Activated effector memory CD4-positive, alpha-beta T cell treated with anti-CD3 and anti-CD28 coated beads, Interleukin-2, amount 50 U/mL, for 16 hours (primary cell): ENCODE measurements around the gene CACNA2D3.
"Not testable (repeated sequence)": the region's sequence is repeated elsewhere in the genome, so short reads cannot be mapped to it uniquely, and the experiment has no call there.

Source experiments
- DNase-seq: peaks from one replicate; pipeline ENCODE4 v3.0.0-alpha.2; 2020

CACNA2D3 gene

DNA sequence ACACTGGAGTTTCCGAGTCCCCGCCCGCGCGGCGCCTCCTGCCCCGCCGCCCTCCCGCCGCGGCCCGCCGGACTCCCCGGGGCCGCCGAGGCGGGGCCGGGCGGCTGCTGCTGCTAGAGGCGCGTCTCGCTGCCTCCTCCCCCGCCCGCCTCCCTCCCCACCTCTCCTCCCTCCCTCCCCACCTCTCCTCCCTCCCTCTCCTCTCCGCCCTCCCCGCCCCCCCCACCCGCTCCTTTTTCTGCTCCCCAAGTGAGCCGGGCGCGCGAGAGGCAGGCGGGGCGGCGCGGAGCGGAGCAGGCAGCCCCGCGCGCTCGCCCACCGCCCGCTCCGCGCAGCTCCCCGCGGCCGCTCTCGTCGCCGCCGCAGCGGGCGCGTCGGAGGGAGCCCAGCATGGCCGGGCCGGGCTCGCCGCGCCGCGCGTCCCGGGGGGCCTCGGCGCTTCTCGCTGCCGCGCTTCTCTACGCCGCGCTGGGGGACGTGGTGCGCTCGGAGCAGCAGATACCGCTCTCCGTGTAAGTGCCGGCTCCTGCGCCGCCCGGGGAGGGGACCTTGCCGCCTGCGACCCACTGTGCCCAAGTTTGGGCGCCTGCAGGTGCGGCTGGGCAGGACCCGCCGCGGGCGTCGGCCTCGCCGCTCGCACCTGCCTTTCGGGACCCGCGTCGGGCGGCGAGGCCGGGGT lies at the start of gene CACNA2D3:
Gene CACNA2D3 (plus strand): TSS at position 229 of the 679 bp plus-strand sequence.
- no peak for DNase-seq

DNA sequence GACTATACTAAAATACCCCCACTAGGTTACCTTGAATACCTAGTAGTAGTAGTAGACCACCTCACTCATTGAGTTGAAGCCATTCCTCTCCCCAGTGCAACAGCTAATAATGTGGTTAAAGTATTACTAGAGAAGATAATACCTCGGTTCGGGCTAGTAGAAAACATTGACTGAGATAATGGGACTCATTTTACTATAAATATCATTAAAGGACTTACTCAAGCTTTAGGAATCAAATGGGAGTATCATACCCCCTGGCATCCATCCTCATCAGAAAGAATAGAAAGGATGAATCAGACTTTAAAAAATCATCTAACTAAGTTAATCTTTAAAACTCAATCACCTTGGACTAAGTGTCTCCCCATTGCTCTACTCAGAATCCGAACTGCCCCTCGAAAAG lies 49.0 kb upstream of the CACNA2D3 start:
- no peak for DNase-seq

DNA sequence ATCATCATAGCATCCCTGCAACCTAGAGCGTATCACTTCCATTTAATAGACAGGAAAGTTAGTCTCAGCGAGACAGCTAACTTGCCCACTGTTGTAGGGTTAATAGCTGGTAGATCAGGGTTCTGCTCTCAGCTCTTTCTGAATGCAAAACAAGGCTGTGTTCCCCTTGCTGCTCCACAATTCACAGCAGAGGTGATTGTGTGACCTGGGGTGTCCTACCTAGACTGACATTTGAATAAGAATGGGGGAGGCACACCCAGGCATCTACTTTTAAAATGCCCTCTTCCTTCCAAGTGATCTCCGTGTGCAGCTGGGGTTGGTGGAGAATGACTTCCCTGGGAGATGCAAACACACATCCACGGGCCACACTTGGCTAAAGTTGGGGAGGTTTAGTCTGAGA lies 43.0 kb upstream of the CACNA2D3 start:
- no peak for DNase-seq

DNA sequence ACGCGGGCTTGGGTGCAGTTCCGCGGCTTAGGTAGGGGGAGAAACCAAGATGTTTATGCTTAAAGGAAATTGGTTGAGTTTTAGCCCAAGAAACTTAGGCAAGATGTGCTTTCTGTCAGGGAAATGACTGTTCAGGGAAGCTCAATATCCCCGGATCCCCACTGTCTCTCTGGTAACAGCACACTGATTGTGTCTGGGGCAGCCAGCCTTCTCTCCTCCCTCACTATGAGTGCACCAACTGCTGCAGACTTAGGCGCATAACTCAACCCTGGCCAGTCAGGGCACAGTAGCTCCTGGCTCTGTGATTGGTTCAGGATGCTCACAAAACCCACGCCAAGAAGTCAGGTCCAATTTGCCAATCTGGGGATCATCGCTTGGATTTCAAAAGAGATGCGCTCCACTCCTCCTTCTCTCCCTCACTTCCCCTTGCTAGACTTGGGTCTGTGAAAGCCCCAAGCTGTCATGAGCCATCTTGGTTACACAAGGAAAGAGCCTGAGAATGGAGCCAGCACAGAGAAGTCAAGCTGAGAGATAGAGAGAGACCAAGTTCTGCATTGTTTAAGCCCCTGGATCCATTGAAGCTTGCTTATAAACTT lies 42.5 kb upstream of the CACNA2D3 start:
- no peak for DNase-seq

DNA sequence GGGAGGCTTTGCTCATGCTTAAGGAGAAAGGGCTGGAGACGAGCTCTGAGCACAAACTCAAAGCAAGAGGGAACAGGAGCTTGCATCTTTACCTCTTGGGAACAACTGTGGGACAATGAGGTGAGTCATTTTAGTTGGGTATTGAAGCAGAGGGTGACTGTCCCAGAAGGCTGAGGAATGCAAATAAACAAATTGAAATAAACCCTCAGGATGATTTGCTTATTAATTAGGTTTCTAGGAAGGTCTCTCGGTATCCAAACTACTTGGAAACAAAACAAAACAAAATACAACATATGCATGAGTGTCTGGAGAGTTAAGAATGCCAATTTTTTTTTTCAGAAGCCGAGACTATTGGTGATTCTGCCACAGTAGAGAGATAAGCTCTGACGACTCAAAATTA lies 38.4 kb upstream of the CACNA2D3 start:
- no peak for DNase-seq

DNA sequence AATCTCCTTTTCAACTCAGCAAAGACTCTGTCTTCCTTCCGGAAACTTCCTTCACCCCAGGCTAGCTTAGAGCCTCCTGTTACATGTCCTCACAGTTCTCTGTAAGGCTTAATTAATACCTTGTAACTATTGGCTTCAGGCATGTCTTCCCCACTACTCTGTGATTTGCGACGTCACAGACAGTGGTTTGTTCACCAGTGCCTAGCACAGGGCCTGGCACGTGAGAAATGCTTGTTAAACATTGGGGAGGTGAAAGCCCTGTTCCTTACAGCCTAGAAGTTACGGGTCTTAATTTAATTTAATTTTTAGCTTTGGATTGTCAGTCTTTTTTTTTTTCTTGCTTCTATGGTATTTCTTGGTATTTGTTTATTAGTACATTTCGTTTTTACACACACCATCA lies 36.4 kb upstream of the CACNA2D3 start:
- no peak for DNase-seq

DNA sequence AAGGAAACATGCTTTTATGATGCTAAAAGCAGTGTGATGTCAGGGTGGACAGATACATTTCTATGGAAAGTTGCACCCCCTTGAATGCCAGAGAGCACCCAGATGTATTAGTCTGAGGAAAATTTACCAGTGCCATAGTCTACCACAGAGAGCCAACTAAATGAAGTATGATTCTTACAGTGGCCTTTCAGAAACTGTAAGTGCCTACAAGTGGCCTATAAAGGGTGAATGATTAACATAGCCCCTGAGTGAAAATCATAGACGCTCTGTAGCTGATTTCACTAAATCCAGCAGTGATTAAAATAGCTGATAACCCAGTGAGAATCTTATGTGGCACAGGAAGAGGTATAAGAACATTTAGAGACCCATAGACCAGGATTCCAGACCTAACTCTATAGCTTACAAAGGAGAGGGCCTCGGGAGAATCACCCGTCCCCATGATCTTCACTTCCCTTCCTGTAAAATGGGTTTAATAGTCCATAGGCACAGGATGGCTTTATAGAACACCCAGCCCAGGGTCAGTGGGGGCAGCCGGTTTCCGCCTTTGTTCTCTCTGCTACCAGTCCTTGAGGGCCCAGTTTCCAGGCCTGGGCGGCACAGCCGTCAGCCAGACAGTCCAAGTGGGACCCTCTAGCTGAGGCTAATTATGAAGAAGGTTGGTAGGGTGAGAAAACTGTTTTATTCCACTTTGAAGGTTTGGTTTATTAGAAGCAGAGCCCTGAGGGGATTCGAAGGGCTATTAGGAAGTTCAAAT lies 35.5 kb upstream of the CACNA2D3 start:
- no peak for DNase-seq

DNA sequence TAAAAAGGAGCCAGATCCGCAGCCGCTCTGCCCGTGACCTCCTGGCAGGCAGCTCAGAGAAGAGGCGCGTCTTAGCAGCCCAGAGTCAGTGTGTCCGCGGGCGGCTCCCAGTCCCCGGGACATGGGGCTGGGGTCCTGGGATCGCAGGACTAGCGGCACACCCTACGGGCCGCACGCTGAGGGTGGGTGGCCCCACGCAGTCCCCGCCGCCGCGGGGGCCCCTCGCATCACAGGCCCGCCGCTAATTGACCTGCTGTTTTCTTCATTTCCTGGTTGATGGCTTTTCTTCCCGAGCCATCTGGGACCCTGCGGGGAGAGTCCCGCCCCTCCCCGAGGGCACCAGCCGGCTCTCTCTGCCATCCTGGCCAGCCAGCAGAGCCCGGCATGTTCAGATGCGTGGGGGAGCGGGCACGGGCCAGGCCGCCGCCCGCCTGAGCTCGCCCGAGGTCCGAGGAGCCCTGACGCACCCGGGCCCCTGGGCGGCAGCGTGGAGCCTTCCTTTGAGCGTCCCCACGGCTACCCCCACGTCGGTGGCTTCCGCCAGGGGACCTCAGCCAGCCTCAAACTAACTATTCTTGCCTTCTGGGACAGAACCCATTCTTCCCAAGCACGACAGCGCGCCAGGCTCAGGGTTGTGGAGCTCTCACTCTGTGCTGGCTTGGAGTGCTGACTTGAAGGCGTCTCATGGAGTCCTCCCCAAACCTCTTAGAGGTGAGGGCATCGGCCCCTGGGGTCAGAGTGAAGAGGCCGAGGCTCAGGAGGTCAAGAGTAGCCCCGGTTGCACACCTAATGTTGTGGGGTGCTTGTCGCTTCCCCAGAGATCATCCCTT lies 34.6 kb upstream of the CACNA2D3 start:
- DNase-seq: no peak

DNA sequence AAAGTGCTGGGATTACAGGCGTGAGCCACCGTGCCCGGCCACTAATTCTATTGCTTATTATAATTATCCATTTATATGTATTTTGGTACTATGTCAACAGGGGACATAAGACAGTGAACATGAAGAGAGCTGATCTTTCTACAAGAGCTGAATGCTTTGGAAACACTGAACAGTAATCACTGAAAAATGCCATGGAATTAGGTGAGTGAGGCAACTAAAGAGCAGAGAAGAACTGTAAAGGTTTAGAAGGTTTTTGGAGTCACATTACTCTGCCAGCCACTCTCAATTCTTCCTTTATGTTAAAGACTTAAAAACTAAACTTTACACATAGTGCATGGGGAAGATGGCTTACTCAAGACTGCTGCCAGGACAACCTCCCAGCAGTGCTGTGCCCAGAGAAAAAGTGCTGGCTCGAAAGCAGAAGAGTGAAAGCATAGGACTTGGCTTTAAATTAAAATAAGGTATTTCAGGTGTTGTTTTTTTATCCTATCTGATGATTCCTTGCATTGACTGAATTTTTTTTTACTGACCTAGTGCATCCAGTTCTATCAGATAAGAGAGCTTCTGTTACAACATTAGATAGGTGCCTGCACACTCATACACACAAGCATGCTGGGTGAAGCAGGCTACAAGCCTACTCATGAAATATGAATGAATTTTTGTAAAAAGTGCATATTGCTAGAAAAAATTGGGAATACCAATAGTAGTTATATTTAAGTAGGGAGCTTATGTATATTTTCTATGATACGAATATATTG lies 28.7 kb upstream of the CACNA2D3 start:
- DNase-seq: no peak

DNA sequence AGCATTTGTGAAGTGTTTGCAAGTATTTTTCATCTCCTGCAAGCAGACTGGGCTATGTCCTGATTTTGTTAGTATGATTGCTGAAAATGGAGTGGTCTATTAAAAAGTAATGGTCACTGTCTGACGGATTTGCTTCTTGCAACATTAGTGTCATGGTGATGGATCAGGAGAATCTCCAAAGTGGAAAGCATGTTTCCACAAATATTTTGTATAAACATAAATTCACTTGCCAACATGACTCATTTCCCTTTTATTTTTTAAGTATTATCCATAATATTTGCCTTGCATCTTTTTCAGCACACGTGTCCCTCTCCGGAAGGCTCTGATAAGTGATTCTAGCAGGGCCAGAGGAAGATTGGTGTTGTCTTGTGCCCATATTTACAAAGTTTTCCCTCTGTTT lies 27.4 kb upstream of the CACNA2D3 start:
- DNase-seq: no peak

DNA sequence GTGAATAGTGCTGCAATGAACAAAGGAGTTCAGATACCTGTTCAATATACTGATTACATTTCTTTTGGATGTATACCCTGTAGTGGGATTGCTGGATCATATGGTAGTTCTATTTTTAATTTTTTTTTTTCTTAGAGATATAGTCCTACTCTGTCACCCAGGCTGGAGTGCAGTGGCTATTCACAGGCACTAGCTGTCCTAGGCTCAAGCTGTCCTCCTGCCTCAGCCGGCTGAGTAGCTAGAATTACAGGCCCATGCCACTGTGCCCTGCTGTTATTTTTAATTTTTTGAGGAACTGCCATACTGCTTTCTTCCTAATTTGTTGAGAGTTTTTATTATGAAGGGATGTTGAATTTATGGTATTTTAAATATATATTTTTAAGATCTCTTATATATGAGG lies 23.0 kb upstream of the CACNA2D3 start:
- no peak for DNase-seq

DNA sequence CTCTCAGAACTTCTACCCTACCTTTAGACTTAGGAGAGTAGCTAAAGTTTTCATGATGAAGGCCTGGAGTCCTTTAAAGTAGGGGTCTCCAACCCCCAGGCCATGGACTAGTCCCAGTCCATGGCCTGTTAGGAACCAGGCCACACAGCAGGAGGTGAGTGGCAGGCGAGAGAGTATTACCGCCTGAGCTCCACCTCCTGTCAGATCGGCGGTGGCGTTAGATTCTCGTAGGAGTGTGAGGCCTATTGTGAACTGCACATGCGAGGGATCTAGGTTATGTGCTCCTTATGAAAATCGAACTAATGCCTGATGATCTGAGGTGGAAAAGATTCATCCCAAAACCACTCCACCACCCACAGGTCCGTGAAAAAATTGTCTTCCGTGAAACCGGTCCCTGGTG lies 18.3 kb upstream of the CACNA2D3 start:
- no peak for DNase-seq

DNA sequence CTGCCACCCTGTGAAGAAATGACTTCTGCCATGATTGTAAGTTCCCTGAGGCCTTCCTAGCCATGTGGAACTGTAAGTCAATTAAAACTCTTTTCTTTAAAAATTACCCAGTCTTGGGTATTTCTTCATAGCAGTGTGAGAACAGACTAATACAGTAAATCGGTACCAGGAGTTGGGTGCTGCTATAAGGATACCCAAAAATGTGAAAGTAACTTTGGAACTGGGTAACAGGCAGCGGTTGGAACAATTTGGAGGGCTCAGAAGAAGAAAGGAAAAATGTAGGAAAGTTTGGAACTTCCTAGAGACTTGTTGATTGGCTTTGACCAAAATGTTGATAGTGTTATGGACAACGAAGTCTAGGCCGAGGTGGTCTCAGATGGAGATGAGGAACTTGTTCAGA lies 6.2 kb upstream of the CACNA2D3 start:
- not testable (repeated sequence) for DNase-seq

DNA sequence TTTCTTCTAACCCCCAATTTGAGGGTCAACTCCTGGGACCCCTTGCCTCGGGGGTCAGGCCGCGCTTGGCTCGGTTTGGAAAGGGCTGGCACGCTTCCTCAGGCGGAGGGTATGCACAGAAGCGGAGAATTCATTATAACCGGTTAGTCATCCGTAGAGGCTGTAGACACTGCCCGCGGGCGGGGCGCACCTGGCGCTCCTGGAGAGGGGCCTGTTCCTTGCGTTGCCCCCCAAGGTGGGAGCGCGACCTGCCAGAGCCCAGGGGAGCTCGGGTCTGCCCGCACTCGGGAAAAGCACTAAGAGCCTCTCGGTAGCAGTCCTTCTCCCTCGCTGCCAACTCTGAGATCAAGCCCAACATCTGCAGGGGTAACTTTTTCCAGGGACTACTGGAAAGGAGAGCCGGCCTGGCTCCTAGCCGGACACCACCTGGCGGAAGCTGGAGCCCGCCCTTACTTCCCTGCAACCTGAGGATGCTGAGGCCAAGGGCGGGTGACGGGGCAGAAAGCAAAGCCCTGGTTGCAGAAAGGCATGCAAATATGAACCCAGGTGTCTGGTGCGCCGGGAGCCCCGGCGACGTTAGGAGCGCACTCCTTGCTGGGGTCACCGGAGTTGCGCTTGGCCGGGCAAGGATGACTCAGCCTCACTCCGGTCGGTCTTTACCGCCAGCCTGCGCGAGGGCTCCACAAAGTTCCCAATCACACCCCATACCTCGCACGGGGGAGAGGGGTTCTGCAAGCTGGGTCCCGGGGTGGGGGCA lies 1.5 kb upstream of the CACNA2D3 start:
- no peak for DNase-seq

DNA sequence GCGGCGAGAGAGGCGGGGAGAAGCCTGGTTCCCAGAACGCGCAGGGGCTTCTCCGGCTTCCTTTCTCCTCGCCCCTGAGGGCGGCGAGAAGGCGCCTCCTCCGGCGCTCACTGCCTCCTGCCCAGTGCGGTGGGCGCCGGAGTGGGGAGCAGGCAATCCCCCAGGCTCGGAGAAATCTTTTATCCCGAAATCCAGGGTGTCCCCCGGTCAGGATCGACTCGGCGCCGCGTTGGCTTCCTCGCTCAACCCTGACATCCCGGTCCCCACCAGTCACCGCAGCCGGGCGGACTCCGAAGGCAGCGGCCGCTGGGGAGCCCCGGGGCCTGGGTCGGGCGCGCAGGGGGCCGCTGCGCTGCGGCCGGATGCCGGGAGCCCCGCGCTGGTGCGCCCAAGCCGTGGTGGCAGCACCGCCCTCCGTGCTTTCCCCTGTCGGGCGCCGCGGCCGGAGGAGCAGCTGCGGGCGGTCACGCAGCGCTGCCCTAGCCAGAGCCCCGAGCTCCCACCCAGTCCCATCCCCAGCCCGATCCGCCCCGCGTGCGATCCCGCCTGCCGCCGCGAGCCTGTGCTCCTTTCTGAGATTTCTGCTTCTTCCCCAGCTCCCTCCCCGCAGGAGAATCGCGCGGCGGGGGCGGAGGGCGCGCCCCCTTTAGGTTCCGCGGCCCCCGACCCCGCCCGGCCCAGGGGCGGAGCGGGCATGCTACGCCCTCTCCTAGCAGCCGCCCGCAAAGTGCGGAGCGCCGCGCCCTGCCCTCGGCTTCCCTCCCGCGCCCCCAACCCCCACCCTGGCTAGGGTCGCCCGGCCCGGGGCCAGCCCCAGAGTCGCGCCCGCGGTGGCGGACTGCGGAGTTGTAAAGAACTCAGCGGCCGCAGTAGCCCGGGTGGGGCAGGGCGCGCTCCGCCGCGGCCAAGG lies 683 bp upstream of the CACNA2D3 start:
- DNase-seq: no peak

DNA sequence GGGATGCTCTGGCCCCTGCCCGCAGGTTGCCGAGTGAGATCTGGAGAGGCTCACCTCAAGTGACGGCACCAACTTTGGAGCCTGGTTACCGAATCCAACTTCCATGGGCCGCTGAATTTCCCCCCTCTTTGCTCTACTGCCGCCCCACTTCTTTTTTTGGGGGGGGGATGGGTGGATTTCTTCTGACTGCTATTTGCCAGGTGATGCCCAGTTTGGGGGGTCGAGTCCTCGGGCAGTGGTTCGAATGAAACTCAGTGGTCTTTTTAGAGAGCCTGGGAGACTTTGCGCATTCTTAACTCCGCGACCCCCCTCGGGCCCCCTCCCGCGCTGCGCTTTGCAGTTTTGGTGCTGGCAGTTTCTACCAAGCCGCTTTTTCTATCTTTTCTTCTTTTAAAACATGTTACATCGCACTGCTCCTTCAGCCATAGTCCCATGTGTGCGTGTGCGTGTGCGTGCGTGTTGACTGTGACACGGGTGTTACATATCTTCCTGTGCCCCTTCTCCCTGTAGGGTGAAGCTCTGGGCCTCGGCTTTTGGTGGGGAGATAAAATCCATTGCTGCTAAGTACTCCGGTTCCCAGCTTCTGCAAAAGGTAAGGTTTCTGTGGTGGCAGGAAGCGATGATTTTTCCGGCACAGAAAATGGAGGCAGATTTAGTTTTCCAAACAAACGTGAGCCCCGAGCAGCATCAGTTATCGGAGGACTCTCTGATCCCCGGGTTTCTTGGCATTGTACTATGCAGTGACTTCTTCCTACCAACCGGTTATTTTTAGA lies 837 bp downstream of the CACNA2D3 start:
- no peak for DNase-seq

DNA sequence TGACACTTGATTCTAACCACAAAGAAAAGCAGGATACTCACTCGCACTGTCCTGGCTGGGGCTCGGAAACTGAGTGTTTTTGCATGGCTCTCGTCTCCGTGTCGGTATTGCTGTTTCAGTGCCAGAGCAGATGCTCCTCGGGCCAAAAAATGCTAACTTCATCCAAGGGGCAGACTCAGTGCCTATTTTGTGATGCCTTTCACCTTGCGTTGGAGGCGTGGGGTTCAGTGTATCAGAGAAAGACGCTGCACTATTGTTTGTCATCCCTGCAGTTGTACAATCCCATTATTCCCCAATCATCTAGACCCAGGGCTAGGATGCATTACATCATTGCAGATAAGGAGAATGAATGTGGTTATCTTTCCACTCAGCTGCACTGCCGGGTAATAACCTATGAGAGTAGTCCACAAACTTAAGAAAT lies 1.4 kb downstream of the CACNA2D3 start:
- no peak for DNase-seq

DNA sequence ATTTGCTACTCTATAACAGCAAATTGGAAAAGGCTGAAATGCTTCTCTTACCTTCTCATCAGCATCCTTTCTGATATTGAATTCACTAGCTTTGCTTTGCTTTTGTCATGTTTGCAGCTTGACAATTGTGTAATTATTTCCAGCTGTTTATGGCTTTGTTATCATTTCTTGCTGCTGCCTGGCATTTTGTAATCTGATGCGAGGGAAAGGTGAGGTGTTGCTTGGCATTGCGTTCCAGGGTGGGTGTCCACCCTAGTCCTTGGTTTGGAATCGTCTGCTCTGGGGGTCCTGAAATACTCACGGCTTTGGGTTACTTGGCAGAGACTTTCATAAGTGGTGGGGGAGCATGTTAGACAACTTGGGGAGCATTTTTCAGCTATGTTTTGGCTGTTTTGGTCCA lies 2.9 kb downstream of the CACNA2D3 start:
- no peak for DNase-seq

DNA sequence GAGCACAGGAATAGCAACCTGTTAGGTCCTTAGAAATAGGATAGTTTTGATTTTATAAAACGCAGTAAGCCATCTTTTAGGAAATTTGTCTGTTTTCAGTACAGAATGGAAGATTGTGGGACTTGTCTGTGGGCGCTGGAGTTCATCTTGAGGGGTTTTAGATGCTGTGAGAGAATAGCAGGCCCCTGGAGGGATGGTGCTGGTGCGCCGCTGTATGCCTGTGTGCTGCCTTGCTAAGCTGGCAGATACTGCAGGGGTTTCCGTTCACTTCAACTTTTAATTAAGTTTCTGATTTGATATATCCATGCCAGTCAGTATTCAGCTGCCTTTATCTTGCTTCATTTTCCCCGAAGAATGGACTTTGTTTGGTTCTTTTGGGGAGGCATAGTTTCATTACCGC lies 4.2 kb downstream of the CACNA2D3 start:
- DNase-seq: no peak

DNA sequence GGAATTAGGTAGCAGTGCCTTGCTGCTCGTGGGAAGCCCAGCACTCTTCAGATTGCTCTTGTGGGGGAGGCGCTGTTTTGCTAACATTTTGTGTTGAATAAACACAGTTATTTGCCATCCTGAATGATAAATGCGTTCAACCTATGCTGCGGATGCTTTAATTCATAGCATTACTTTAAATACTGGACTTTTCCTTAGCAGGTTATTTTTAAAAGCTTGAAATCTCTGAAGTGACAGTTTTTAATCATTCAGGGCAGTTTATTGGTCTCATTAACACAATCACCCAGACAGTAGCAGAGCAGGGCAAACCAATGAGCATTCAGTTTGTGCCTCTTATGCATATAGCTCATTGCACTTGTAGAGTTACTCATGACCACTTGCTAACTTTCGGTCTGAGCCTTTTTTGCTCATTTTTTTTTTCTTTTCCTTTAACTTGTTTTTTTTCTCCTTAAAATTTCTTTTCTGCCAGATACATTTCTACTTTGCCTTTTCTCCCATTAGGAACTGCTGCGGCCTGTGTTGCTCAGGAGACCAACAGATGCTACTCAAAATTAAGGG lies 5.2 kb downstream of the CACNA2D3 start:
- DNase-seq: no peak
